Activated CD4-positive, alpha-beta T cell treated with anti-CD3 and anti-CD28 coated beads, Interleukin-2, amount 10 ng/mL, durations not matched to agents 7 days and 5 days (primary cell): ENCODE measurements around the gene AGBL1. TPM values are rescaled to one million over a fixed set of nuclear protein-coding genes. Genes with fewer than 3 reads are reported as not detected.

Experiments
- CTCF ChIA-PET: fragments of 350-600 bp; sonication (Branson Sonifier 250); formaldehyde crosslinking; loops from one replicate; lab custom pipeline; 2021; ENCODE audit warnings: antibody characterized with exemption; lab: Charles Lee
- POLR2A ChIA-PET: fragments of 350-600 bp; sonication (Branson Sonifier 250); formaldehyde crosslinking; loops from one replicate; lab custom pipeline; 2021; ENCODE audit warnings: antibody characterized with exemption; lab: Charles Lee
- DNase-seq: peaks from one replicate; pipeline ENCODE4 v3.0.0-alpha.2; 2020
- H3K27ac Mint-ChIP-seq: one replicate; pipeline ENCODE4 v1.8.0; 2021; ENCODE audit warnings: mild to moderate bottlenecking, moderate library complexity, mixed read lengths
- H3K27me3 Mint-ChIP-seq: one replicate; pipeline ENCODE4 v1.8.0; 2021; ENCODE audit warnings: mixed read lengths
- H3K36me3 Mint-ChIP-seq: one replicate; pipeline ENCODE4 v1.8.0; 2021; ENCODE audit warnings: low read depth, mixed read lengths
- H3K4me1 Mint-ChIP-seq: one replicate; pipeline ENCODE4 v1.8.0; 2021; ENCODE audit warnings: mixed read lengths
- H3K4me3 Mint-ChIP-seq: one replicate; pipeline ENCODE4 v1.8.0; 2021; ENCODE audit warnings: mild to moderate bottlenecking, moderate library complexity, mixed read lengths
- H3K9me3 Mint-ChIP-seq: one replicate; pipeline ENCODE4 v1.8.0; 2021; ENCODE audit warnings: mixed read lengths
- total RNA-seq, 2 experiments: library from RNA; stranded (reverse); gene quantifications; one replicate each; pipeline ENCODE4 v1.2.3, GENCODE V29; 2021

Gene AGBL1
- total RNA-seq, 2 experiments from 2014 or later = not detected

DNA sequence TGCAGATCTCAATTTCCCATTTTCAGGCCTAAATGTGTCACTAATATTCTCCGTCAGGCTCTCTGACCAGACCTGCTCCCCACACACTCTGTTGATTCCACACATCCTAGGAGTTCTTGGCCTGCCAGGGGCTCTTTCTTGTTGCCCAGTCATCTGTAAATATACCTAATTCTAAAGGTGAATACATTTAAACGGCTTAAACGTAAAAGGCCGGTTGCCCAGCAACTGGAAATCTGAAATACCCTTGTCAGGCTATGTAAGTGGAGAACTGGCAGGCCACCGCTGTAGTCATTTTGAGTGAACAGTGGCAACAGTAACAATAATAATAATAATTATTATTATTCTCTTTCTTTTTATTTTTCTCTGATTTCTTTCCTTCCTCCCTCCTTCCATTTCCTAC lies 302.7 kb downstream of the AGBL1 start:
- H3K27me3 Mint-ChIP-seq = no peaks in the 10 kb centered on the region
- ChIA-PET CTCF (no interaction called here), POLR2A (no interaction called here)
- H3K4me1 Mint-ChIP-seq = no peaks in the 10 kb centered on the region
- no peak overlapping the region for H3K27ac Mint-ChIP-seq
- no peak overlapping the region for H3K4me3 Mint-ChIP-seq
- DNase-seq = no peak
- H3K9me3 Mint-ChIP-seq = no peaks in the 10 kb centered on the region
- H3K36me3 Mint-ChIP-seq = no peaks in the 10 kb centered on the region

DNA sequence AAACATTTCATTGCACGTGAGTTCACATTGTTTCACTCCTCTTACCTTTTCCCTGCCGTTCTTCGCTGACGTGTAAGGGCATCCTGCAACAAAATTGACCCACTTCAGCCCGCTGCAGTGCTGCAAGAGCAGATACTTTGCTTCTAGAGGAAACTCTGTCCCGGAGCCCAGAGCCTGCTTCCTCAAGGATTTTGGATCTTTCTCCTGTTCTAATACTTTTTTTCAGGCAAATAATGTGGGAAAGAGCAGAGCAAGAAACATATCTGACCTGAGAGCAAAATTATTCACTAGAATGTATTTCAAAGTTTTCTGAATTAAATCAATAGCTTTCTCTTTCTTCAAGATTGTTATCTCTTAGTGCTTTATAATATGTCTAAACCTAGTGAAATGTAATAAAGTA lies 303.9 kb downstream of the AGBL1 start:
- Mint-ChIP-seq H3K27me3 (no peaks in the 10 kb centered on the region), H3K27ac (no peak overlapping the region), H3K4me3 (no peak overlapping the region), H3K36me3 (no peaks in the 10 kb centered on the region), H3K4me1 (no peaks in the 10 kb centered on the region), H3K9me3 (no peaks in the 10 kb centered on the region)
- no peak for DNase-seq
- POLR2A ChIA-PET = no interaction called here
- CTCF ChIA-PET = interaction anchor here (0.7 kb wide), 1 partner anchor 21 kb away, joined by 3 read pairs; no protein-coding TSS in a partner anchor

DNA sequence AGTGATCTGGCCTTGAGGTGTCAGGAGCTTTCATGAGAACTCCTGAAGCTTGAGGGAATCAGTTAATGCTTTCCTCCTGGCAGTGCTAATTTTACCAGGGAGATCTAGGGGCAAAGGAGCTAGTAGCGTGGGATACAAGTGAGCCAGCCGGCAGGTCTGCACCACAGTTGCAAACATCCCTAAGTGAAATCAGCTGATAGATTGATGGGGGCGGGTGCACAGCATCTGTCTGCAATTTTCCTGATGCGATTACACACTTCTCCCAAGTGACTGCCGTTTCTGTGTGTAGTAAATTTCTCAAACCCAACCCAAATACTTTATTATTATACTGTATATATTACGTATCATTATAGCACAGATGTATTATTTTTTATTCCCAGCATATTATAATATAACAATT lies 304.5 kb downstream of the AGBL1 start:
- DNase-seq = no peak
- Mint-ChIP-seq H3K4me1 (no peaks in the 10 kb centered on the region), H3K27me3 (no peaks in the 10 kb centered on the region), H3K36me3 (no peaks in the 10 kb centered on the region), H3K4me3 (no peak overlapping the region), H3K27ac (no peak overlapping the region), H3K9me3 (no peaks in the 10 kb centered on the region)
- ChIA-PET CTCF (interaction anchor here (0.7 kb wide), 1 partner anchor 21 kb away, joined by 3 read pairs; no protein-coding TSS in a partner anchor), POLR2A (no interaction called here)

DNA sequence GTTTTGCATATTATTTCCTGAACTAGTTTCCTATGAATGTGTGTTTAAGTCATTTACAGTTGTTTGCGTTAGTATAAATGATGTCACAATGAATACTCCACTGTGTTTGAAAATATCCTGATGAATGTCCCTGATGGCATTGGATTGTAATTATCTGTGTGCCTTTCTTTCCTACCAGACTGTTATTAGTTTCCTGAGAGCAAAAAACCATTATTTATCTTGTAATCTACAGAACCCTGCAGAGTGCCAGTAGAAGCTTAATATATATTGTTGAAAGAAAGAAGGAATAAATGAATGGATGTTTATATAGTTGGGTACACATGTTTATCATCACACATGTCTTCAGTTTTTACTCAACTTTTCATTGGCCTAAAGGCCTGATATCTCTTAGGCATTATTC lies 312.6 kb downstream of the AGBL1 start:
- CTCF ChIA-PET = no interaction called here
- no peak overlapping the region for H3K4me3 Mint-ChIP-seq
- H3K27me3 Mint-ChIP-seq = no peaks in the 10 kb centered on the region
- H3K36me3 Mint-ChIP-seq = no peaks in the 10 kb centered on the region
- DNase-seq = no peak
- H3K9me3 Mint-ChIP-seq = no peaks in the 10 kb centered on the region
- no peak overlapping the region for H3K27ac Mint-ChIP-seq
- POLR2A ChIA-PET = no interaction called here
- H3K4me1 Mint-ChIP-seq = no peaks in the 10 kb centered on the region

DNA sequence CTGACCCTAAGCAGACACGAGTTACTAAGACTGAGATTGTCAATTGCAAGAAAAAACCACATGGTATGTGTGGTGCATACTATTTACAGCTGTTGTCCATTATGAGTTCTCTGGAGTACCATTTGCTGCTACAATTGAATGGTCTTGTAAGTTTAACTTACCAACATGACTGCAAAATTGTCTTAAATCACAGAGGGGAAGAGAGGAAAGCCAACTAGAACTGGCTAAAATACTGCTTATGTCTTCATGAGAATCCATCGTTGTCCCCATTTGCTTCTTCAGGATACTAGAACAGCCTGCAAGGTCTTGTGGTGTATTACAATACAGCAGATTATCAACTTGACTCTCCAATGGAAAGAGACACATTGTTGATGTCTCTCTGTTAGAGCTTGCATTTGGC lies 313.2 kb downstream of the AGBL1 start:
- no peak overlapping the region for H3K4me3 Mint-ChIP-seq
- ChIA-PET CTCF (no interaction called here), POLR2A (no interaction called here)
- H3K9me3 Mint-ChIP-seq = no peaks in the 10 kb centered on the region
- no peaks in the 10 kb centered on the region for H3K4me1 Mint-ChIP-seq
- H3K27me3 Mint-ChIP-seq = no peaks in the 10 kb centered on the region
- H3K27ac Mint-ChIP-seq = no peak overlapping the region
- no peaks in the 10 kb centered on the region for H3K36me3 Mint-ChIP-seq
- DNase-seq = no peak

DNA sequence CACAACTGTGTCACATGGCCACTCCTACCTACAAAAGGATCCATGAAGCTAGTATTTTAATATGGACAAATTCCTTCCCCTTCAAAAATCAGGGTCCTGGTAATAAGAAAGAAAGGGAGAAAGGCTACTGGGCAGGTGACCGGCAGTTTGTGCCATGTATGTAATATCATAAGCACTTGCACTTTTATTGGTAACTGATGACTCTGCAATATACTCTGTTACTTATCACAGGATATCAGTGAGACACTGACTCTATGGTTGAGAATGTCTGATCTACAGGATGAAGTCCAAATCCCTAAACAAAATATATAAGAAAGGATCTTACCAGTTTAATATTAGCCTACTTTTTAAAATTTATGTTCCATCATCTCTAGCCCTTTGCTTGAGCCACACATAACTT lies 315.2 kb downstream of the AGBL1 start:
- no peak overlapping the region for H3K27ac Mint-ChIP-seq

DNA sequence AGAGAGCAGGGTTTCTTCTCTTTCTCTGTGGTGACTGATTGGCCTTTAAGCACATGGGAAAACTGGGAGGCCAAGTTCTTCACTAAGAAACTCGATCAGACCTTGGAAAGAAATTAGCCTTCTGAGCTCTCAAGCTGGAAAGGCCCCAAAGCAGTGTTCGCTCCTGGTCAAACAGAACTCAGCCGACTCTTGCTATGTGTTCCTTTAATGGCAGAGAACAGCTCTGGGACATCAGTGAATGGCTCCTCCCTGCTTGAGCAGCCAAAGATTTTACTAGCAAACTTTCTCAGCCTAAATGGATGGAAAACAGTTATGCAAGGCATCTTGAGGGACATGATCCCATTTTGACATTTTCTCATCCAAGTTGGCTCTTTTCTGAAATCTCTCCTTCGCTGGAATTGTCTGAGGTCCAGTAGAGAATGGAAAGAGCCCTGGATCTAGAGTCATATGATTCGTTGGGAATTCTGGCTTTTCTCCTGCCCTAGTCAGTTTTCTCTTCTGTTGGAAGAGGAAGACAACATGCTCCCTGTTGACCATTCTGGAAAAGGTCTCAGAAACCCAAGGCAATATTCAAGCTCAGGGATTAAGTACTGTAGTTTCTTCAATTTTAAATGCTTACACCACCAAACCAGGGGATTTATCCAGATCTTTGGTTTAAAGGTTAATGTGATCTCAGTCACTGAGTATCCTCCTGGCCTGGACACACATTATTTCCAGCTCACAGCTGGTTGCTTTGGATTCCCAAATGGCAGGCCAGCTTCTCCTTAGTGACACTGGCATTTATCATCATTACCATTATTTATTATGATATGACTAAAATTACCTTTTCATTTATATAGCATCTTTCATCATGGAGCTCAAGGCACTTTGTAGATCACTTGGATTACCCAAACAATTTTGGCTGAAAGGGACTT lies 319.6 kb downstream of the AGBL1 start:
- CTCF ChIA-PET = no interaction called here
- Mint-ChIP-seq H3K4me1 (no peaks in the 10 kb centered on the region), H3K27me3 (no peaks in the 10 kb centered on the region), H3K27ac (no peak overlapping the region), H3K4me3 (no peak overlapping the region), H3K9me3 (no peaks in the 10 kb centered on the region), H3K36me3 (no peaks in the 10 kb centered on the region)
- no peak for DNase-seq
- POLR2A ChIA-PET = interaction anchor here (0.9 kb wide), 1 partner anchor 686 kb away, joined by 3 read pairs; no protein-coding TSS in a partner anchor

More for the DNA sequence above, 315.2 kb downstream of the AGBL1 start:
- H3K27me3 Mint-ChIP-seq = no peaks in the 10 kb centered on the region
- H3K4me1 Mint-ChIP-seq = no peaks in the 10 kb centered on the region
- H3K36me3 Mint-ChIP-seq = no peaks in the 10 kb centered on the region
- DNase-seq = no peak
- no peak overlapping the region for H3K4me3 Mint-ChIP-seq
- H3K9me3 Mint-ChIP-seq = no peaks in the 10 kb centered on the region
- ChIA-PET POLR2A (no interaction called here), CTCF (no interaction called here)

DNA sequence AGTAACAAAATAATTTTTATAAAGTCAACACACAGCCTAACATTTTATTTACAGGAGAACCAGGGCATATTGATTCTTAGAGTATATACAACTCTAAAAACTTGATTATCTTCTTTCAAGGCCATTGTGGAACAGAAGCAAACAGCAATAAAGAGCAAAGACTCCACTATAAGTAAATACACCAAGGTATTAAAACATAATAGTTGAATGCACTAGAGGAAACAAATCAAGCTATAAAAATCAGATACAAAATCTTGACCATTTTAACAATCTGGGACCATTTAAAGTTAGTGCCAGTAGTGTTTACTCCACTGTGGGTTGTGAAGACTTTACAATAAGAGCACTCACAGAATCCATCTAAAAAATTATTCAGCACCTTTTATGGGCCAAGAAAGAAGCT lies 323.6 kb downstream of the AGBL1 start:
- no peaks in the 10 kb centered on the region for H3K9me3 Mint-ChIP-seq
- H3K4me1 Mint-ChIP-seq = no peaks in the 10 kb centered on the region
- no peak for DNase-seq
- H3K27ac Mint-ChIP-seq = no peak overlapping the region
- H3K27me3 Mint-ChIP-seq = no peaks in the 10 kb centered on the region
- no peaks in the 10 kb centered on the region for H3K36me3 Mint-ChIP-seq
- ChIA-PET CTCF (no interaction called here), POLR2A (no interaction called here)
- no peak overlapping the region for H3K4me3 Mint-ChIP-seq

DNA sequence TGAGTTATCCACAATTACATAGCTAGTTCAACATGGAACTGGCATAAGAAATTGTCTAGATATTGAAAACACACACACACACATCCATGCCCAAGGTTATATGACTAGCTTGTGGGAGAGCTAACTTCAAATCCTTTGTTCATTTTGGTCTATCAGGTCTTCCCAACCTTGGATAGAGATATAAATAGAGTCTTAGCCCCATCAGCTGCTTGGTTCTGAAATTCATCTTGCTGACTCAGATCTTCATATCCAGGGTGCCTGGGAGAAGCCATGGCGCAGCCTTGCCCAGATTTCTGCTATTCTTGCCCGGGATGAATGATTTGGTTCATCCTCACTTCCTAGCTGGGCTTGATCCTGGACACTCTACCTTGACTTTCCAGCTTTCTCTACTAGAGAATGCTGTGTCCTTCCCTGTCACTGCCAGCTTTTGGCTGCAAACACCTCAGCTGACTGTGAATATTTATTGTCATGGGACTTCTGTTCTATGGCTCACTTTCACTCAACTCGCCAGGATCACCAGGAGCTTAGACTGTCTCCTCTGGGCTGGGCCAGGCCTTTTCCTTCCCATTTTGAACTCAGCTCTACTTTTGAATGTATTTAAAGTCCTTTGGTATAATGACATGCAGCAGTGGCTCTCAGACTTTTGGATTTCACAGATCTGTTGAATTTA lies 324.4 kb downstream of the AGBL1 start:
- POLR2A ChIA-PET = no interaction called here
- Mint-ChIP-seq H3K36me3 (no peaks in the 10 kb centered on the region), H3K27me3 (no peaks in the 10 kb centered on the region), H3K27ac (no peak overlapping the region), H3K4me1 (no peaks in the 10 kb centered on the region), H3K4me3 (no peak overlapping the region), H3K9me3 (no peaks in the 10 kb centered on the region)
- CTCF ChIA-PET = no interaction called here
- DNase-seq = no peak

DNA sequence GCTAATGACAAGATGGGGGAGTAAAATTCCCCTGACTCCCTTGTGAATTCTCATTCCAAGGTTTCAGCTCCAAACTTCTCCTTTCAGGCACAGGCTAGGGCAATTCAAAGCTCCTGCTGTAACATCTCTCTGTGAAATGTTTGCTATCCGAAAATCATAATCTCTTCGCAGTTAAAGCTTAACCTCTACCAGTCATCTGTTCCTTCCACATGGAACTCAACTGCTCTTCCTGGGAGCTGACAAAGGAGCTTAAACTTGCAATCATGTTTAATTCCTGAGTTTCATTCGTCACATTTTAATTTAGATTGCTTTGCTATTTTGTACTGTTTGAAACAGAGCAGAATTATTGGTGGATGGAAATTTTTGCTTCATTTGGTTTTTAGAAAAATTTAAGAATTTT lies 328.6 kb downstream of the AGBL1 start:
- no peak for DNase-seq
- Mint-ChIP-seq H3K4me1 (no peaks in the 10 kb centered on the region), H3K27ac (no peak overlapping the region), H3K27me3 (no peaks in the 10 kb centered on the region), H3K4me3 (no peak overlapping the region), H3K36me3 (no peaks in the 10 kb centered on the region), H3K9me3 (no peaks in the 10 kb centered on the region)
- CTCF ChIA-PET = no interaction called here
- POLR2A ChIA-PET = no interaction called here

DNA sequence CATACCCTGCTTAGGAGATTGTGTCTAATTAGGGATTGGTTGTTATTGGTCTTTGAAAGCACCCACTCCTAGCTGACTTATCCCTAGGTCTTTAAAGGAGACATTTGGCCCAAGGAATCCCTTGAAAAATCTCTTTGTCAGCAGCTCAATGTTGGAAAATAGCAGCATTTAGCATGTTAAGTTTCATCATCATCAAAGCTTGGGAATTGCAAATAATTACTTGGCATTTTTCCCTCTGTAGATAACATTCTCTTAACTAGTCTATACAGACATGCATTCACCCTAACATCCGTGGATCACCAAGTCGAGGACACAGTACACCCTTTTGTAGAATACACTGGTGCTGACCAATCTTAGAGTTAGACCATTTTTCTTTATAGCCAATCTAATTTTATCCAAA lies 332.2 kb downstream of the AGBL1 start:
- no peaks in the 10 kb centered on the region for H3K36me3 Mint-ChIP-seq
- ChIA-PET POLR2A (no interaction called here), CTCF (no interaction called here)
- no peak for DNase-seq
- no peaks in the 10 kb centered on the region for H3K4me1 Mint-ChIP-seq
- H3K27me3 Mint-ChIP-seq = no peaks in the 10 kb centered on the region
- H3K9me3 Mint-ChIP-seq = no peaks in the 10 kb centered on the region
- no peak overlapping the region for H3K27ac Mint-ChIP-seq
- H3K4me3 Mint-ChIP-seq = no peak overlapping the region

DNA sequence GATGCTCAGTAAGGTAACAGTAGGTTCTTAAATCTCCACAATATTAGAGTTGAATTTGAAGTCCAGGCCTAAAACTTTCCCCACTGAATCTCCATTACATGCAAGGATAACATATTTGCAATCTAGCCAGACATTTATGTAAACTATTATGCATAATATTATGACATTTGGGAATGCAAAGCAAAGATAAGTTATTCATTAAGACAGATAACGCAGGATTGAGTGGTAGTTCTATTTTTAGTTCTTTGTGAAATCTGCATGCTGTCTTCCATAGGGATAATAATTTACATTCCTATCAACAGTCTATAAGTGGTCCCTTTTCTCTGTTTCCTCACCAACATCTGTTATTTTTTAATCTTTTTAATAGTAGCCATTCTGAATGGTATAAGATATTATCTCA lies 333.5 kb downstream of the AGBL1 start:
- CTCF ChIA-PET = no interaction called here
- H3K4me1 Mint-ChIP-seq = no peaks in the 10 kb centered on the region
- no peak overlapping the region for H3K27ac Mint-ChIP-seq
- H3K27me3 Mint-ChIP-seq = no peaks in the 10 kb centered on the region
- no peaks in the 10 kb centered on the region for H3K9me3 Mint-ChIP-seq
- no peaks in the 10 kb centered on the region for H3K36me3 Mint-ChIP-seq
- DNase-seq = no peak
- H3K4me3 Mint-ChIP-seq = no peak overlapping the region
- POLR2A ChIA-PET = no interaction called here

DNA sequence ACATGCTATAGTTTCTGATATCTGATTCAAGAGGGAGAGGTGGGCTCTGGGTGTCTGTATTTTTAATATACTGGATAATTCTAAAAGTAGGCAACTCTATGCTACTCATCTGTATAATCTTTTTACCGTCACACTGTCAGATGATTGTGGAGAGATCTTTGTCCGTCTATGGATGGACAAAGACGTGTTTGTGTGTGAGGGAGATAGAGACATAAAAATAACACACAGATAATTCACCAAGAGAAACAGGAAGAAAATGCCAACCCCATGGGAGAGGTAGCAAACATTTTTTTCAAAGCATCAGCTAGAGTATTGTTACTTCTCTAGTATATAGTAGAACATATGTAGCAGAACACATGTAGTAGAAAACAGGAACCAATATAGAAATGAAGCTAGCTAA lies 346.1 kb downstream of the AGBL1 start:
- DNase-seq = no peak
- Mint-ChIP-seq H3K4me1 (no peaks in the 10 kb centered on the region), H3K9me3 (peaks cover 5% of the 10 kb centered on the region), H3K27me3 (no peaks in the 10 kb centered on the region), H3K36me3 (no peaks in the 10 kb centered on the region), H3K4me3 (no peak overlapping the region), H3K27ac (no peak overlapping the region)
- POLR2A ChIA-PET = no interaction called here
- CTCF ChIA-PET = no interaction called here
